ENCODE results near the gene RNF214.

The RNF214 gene

GRCh38 chr11:117220568-117220967 is 11.9 kb upstream of the RNF214 start:
- Histone ChIP-seq H3K36me3 (ENCODE audit: insufficient read depth, low read depth, low read length) (peaks cover 70% of the 10 kb centered on the region), H3K4me3 (ENCODE audit: low read length) (no peak overlapping the region), H3K9ac (ENCODE audit: low read depth, low read length) (no peak overlapping the region), H3K9me3 (ENCODE audit: insufficient read depth, low read depth, low read length) (no peaks in the 10 kb centered on the region), H3K27me3 (ENCODE audit: insufficient read depth, low read length) (no peaks in the 10 kb centered on the region), H3K4me1 (ENCODE audit: insufficient read depth, low read length) (no peaks in the 10 kb centered on the region), H3K27ac (ENCODE audit: low read length) (no peak overlapping the region)

- Histone ChIP-seq H3K27ac (ENCODE audit: low read length) (no peak overlapping the region), H3K9ac (ENCODE audit: low read depth, low read length) (no peak overlapping the region), H3K27me3 (ENCODE audit: insufficient read depth, low read length) (no peaks in the 10 kb centered on the region), H3K36me3 (ENCODE audit: insufficient read depth, low read depth, low read length) (peaks cover 68% of the 10 kb centered on the region), H3K9me3 (ENCODE audit: insufficient read depth, low read depth, low read length) (no peaks in the 10 kb centered on the region), H3K4me1 (ENCODE audit: insufficient read depth, low read length) (no peaks in the 10 kb centered on the region), H3K4me3 (ENCODE audit: low read length) (no peak overlapping the region)
These were observed 11.3 kb upstream of the RNF214 start for GRCh38 chr11:117220999-117221774.

- no peak overlapping the region for H3K27ac ChIP-seq (ENCODE audit: low read length)
- no peaks in the 10 kb centered on the region for H3K9me3 ChIP-seq (ENCODE audit: insufficient read depth, low read depth, low read length)
- H3K4me3 ChIP-seq (ENCODE audit: low read length), result no peak overlapping the region
- H3K9ac ChIP-seq (ENCODE audit: low read depth, low read length), result no peak overlapping the region
- H3K36me3 ChIP-seq (ENCODE audit: insufficient read depth, low read depth, low read length), result peaks cover 67% of the 10 kb centered on the region
- H3K27me3 ChIP-seq (ENCODE audit: insufficient read depth, low read length), result no peaks in the 10 kb centered on the region
- H3K4me1 ChIP-seq (ENCODE audit: insufficient read depth, low read length), result no peaks in the 10 kb centered on the region
These were observed 10.5 kb upstream of the RNF214 start for GRCh38 chr11:117221775-117222517.

GRCh38 chr11:117222991-117223740 is 9.3 kb upstream of the RNF214 start:
- H3K36me3 ChIP-seq (ENCODE audit: insufficient read depth, low read depth, low read length), result peaks cover 65% of the 10 kb centered on the region
- no peak overlapping the region for H3K9ac ChIP-seq (ENCODE audit: low read depth, low read length)
- no peak overlapping the region for H3K27ac ChIP-seq (ENCODE audit: low read length)
- no peak overlapping the region for H3K4me3 ChIP-seq (ENCODE audit: low read length)
- H3K27me3 ChIP-seq (ENCODE audit: insufficient read depth, low read length), result no peaks in the 10 kb centered on the region
- H3K9me3 ChIP-seq (ENCODE audit: insufficient read depth, low read depth, low read length), result no peaks in the 10 kb centered on the region
- H3K4me1 ChIP-seq (ENCODE audit: insufficient read depth, low read length), result no peaks in the 10 kb centered on the region

GRCh38 chr11:117223741-117224689 is 8.5 kb upstream of the RNF214 start:
- H3K4me3 ChIP-seq (ENCODE audit: low read length), result no peak overlapping the region
- H3K36me3 ChIP-seq (ENCODE audit: insufficient read depth, low read depth, low read length), result peaks cover 63% of the 10 kb centered on the region
- H3K9me3 ChIP-seq (ENCODE audit: insufficient read depth, low read depth, low read length), result no peaks in the 10 kb centered on the region
- no peak overlapping the region for H3K9ac ChIP-seq (ENCODE audit: low read depth, low read length)
- H3K4me1 ChIP-seq (ENCODE audit: insufficient read depth, low read length), result no peaks in the 10 kb centered on the region
- no peaks in the 10 kb centered on the region for H3K27me3 ChIP-seq (ENCODE audit: insufficient read depth, low read length)
- H3K27ac ChIP-seq (ENCODE audit: low read length), result no peak overlapping the region

- Histone ChIP-seq H3K27me3 (ENCODE audit: insufficient read depth, low read length) (no peaks in the 10 kb centered on the region), H3K4me1 (ENCODE audit: insufficient read depth, low read length) (no peaks in the 10 kb centered on the region), H3K4me3 (ENCODE audit: low read length) (no peak overlapping the region), H3K27ac (ENCODE audit: low read length) (no peak overlapping the region), H3K9ac (ENCODE audit: low read depth, low read length) (no peak overlapping the region), H3K9me3 (ENCODE audit: insufficient read depth, low read depth, low read length) (no peaks in the 10 kb centered on the region), H3K36me3 (ENCODE audit: insufficient read depth, low read depth, low read length) (peaks cover 58% of the 10 kb centered on the region)
These were observed 6.8 kb upstream of the RNF214 start for GRCh38 chr11:117225553-117226170.

GRCh38 chr11:117226388-117227385 is 5.8 kb upstream of the RNF214 start:
- Histone ChIP-seq H3K9me3 (ENCODE audit: insufficient read depth, low read depth, low read length) (no peaks in the 10 kb centered on the region), H3K36me3 (ENCODE audit: insufficient read depth, low read depth, low read length) (peaks cover 54% of the 10 kb centered on the region), H3K27ac (ENCODE audit: low read length) (no peak overlapping the region), H3K27me3 (ENCODE audit: insufficient read depth, low read length) (no peaks in the 10 kb centered on the region), H3K4me3 (ENCODE audit: low read length) (no peak overlapping the region), H3K4me1 (ENCODE audit: insufficient read depth, low read length) (0 out of 2 replicates have a peak, but pooled peaks cover 4% of the 10 kb centered on the region), H3K9ac (ENCODE audit: low read depth, low read length) (no peak overlapping the region)

- no peak overlapping the region for H3K4me3 ChIP-seq (ENCODE audit: low read length)
- no peak overlapping the region for H3K27ac ChIP-seq (ENCODE audit: low read length)
- no peaks in the 10 kb centered on the region for H3K27me3 ChIP-seq (ENCODE audit: insufficient read depth, low read length)
- no peak overlapping the region for H3K9ac ChIP-seq (ENCODE audit: low read depth, low read length)
- no peaks in the 10 kb centered on the region for H3K9me3 ChIP-seq (ENCODE audit: insufficient read depth, low read depth, low read length)
- H3K4me1 ChIP-seq (ENCODE audit: insufficient read depth, low read length), result 0 out of 2 replicates have a peak, but pooled peaks cover 4% of the 10 kb centered on the region
- H3K36me3 ChIP-seq (ENCODE audit: insufficient read depth, low read depth, low read length), result peaks cover 45% of the 10 kb centered on the region
These were observed 4.4 kb upstream of the RNF214 start for GRCh38 chr11:117228091-117228490.

- Histone ChIP-seq H3K4me3 (ENCODE audit: low read length) (no peak overlapping the region), H3K36me3 (ENCODE audit: insufficient read depth, low read depth, low read length) (peaks cover 32% of the 10 kb centered on the region), H3K9me3 (ENCODE audit: insufficient read depth, low read depth, low read length) (no peaks in the 10 kb centered on the region), H3K4me1 (ENCODE audit: insufficient read depth, low read length) (0 out of 2 replicates have a peak, but pooled peaks cover 10% of the 10 kb centered on the region), H3K27ac (ENCODE audit: low read length) (no peak overlapping the region), H3K9ac (ENCODE audit: low read depth, low read length) (no peak overlapping the region), H3K27me3 (ENCODE audit: insufficient read depth, low read length) (no peaks in the 10 kb centered on the region)
These were observed 3.1 kb upstream of the RNF214 start for GRCh38 chr11:117229411-117229810.

- H3K27ac ChIP-seq (ENCODE audit: low read length), result no peak overlapping the region
- peaks cover 32% of the 10 kb centered on the region for H3K36me3 ChIP-seq (ENCODE audit: insufficient read depth, low read depth, low read length)
- H3K4me1 ChIP-seq (ENCODE audit: insufficient read depth, low read length), result 0 out of 2 replicates have a peak, but pooled peaks cover 10% of the 10 kb centered on the region
- H3K9me3 ChIP-seq (ENCODE audit: insufficient read depth, low read depth, low read length), result no peaks in the 10 kb centered on the region
- no peaks in the 10 kb centered on the region for H3K27me3 ChIP-seq (ENCODE audit: insufficient read depth, low read length)
- no peak overlapping the region for H3K9ac ChIP-seq (ENCODE audit: low read depth, low read length)
- no peak overlapping the region for H3K4me3 ChIP-seq (ENCODE audit: low read length)
These were observed 2.6 kb upstream of the RNF214 start for GRCh38 chr11:117229931-117230285.

Measured in iPS-20b (cell line).